K562 (cell line): ENCODE measurements around the gene S100A4.

Source experiments
- CREB1 ChIP-seq, 2 experiments: sonication (generic) in 1 of 2; formaldehyde crosslinking in 1 of 2; IDR thresholded peaks; 2 replicates each; pipeline versions ENCODE4 v1.6.1 to v1.8.0; 2012 to 2022; ENCODE audit warnings: inconsistent platforms in 1 of 2, mild to moderate bottlenecking in 1 of 2, missing genetic modification reagents in 1 of 2, moderate library complexity in 1 of 2
- KLF13 ChIP-seq: fragments of 450-650 bp; IDR thresholded peaks from 2 replicates; pipeline ENCODE4 v1.6.1; 2016; ENCODE audit warnings: missing genetic modification characterization, low read depth, mild to moderate bottlenecking, missing compliant biosample characterization, moderate library complexity, borderline replicate concordance
- NFIC ChIP-seq: fragments of 450-650 bp; IDR thresholded peaks from 2 replicates; pipeline ENCODE4 v1.6.1; 2017; ENCODE audit warnings: mild to moderate bottlenecking, inconsistent platforms
- PHTF2 ChIP-seq: fragments of 250-450 bp; sonication (Bioruptor Pico); IDR thresholded peaks from 2 replicates; pipeline ENCODE4 v1.5.0; 2021; ENCODE audit warnings: mild to moderate bottlenecking
- POLR2A ChIP-seq: fragments of 450-650 bp; conservative IDR thresholded peaks from 2 replicates; pipeline ENCODE4 v1.6.1; 2016
- PRPF4 ChIP-seq: fragments of 200-400 bp; formaldehyde crosslinking; IDR thresholded peaks from one replicate; pipeline ENCODE4 v1.6.1; 2017; ENCODE audit warnings: low read length, low read depth, mild to moderate bottlenecking; ENCODE audit not compliant: insufficient read depth, poor library complexity, severe bottlenecking
- SETDB1 ChIP-seq: IDR thresholded peaks from one replicate; pipeline ENCODE4 v1.6.1; 2012; ENCODE audit warnings: low read length, control low read depth, inconsistent platforms
- TARDBP ChIP-seq: fragments of 450-650 bp; IDR thresholded peaks from 2 replicates; pipeline ENCODE4 v1.6.1; 2016
- YY1 ChIP-seq, 3 experiments: IDR thresholded peaks; 2 replicates each; pipeline ENCODE4 v1.6.1; 2011; ENCODE audit warnings: low read length in 2 of 3, mild to moderate bottlenecking in 2 of 3, moderate library complexity in 2 of 3, borderline replicate concordance in 1 of 3, control low read depth in 1 of 3, low read depth in 1 of 3; ENCODE audit not compliant: insufficient read depth in 3 of 3, insufficient replicate concordance in 2 of 3, control insufficient read depth in 1 of 3, insufficient read length in 1 of 3; ENCODE audit errors: extremely low read depth in 1 of 3
- ZBED1 ChIP-seq: IDR thresholded peaks from 2 replicates; pipeline ENCODE4 v1.6.1; 2014
- ZFP1 ChIP-seq: fragments of 450-650 bp; formaldehyde crosslinking; IDR thresholded peaks from 2 replicates; pipeline ENCODE4 v1.4.0; 2020; ENCODE audit warnings: mild to moderate bottlenecking, mixed read lengths
- ZNF584 ChIP-seq: fragments of 200-800 bp; sonication (Bioruptor generic); IDR thresholded peaks from 2 replicates; pipeline ENCODE4 v1.6.1; 2016; ENCODE audit warnings: low read depth, mild to moderate bottlenecking, missing genetic modification characterization, missing compliant biosample characterization
- TF ChIP-seq, protein P1 (sequence below), 3 experiments: IDR thresholded peaks in 2 of 3; conservative IDR thresholded peaks in 1 of 3; 2 replicates each; pipeline ENCODE4 v1.5.1; 2011 to 2012; ENCODE audit warnings: low read length in 3 of 3, mild to moderate bottlenecking in 3 of 3, control low read depth in 2 of 3, improper control_type of control experiment in 1 of 3, inconsistent platforms in 1 of 3, low read depth in 1 of 3, mixed read lengths in 1 of 3, moderate library complexity in 1 of 3; ENCODE audit not compliant: insufficient read depth in 2 of 3
- TF ChIP-seq, protein P2 (sequence below): sonication (generic); formaldehyde crosslinking; IDR thresholded peaks from 2 replicates; pipeline ENCODE4 v1.8.0; 2022; ENCODE audit warnings: mild to moderate bottlenecking, low read depth, missing genetic modification reagents

DNA sequence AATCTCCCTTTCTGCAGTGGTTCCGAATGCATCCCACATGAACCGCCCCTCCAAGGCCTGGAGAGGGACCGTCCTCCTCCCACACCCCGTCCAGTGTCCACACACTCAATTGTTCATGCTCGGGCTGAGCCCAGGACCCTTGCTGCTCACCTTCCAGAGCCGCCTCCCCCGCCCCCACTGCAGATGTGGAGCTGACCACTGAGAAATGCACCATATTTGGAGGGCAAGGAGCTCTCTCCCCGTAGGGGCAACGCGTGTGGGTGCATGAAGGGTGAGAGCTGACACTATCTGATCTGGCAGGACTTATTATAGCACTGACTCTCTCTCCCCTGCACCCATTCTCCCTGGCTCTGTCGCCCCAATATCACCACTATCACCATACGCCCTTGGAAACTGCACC lies 7.5 kb upstream of the S100A4 start:
- TF ChIP-seq POLR2A = no peak
- no peak for TF ChIP-seq KLF13 (tag)
- TF ChIP-seq, protein P1, sequence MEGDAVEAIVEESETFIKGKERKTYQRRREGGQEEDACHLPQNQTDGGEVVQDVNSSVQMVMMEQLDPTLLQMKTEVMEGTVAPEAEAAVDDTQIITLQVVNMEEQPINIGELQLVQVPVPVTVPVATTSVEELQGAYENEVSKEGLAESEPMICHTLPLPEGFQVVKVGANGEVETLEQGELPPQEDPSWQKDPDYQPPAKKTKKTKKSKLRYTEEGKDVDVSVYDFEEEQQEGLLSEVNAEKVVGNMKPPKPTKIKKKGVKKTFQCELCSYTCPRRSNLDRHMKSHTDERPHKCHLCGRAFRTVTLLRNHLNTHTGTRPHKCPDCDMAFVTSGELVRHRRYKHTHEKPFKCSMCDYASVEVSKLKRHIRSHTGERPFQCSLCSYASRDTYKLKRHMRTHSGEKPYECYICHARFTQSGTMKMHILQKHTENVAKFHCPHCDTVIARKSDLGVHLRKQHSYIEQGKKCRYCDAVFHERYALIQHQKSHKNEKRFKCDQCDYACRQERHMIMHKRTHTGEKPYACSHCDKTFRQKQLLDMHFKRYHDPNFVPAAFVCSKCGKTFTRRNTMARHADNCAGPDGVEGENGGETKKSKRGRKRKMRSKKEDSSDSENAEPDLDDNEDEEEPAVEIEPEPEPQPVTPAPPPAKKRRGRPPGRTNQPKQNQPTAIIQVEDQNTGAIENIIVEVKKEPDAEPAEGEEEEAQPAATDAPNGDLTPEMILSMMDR (IDR thresholded peaks at IDR 0.05 in 2 of 3, conservative IDR thresholded peaks at IDR 0.05 in 1 of 3; ENCODE audit: insufficient read depth in 2 of 3, low read depth in 1 of 3, low read length in 3 of 3) = no peak
- no peak for TF ChIP-seq ZBED1
- no peak for TF ChIP-seq TARDBP
- no peak for TF ChIP-seq CREB1 (IDR thresholded peaks at IDR 0.05)
- no peak for TF ChIP-seq CREB1 (CRISPR knock-in tag; IDR thresholded peaks at IDR 0.05)
- no peak for TF ChIP-seq YY1 (IDR thresholded peaks at IDR 0.05; ENCODE audit: borderline replicate concordance in 1 of 3, control insufficient read depth in 1 of 3, extremely low read depth in 1 of 3, insufficient read depth in 3 of 3, insufficient read length in 1 of 3, insufficient replicate concordance in 2 of 3, low read depth in 1 of 3, low read length in 2 of 3)
- TF ChIP-seq ZNF584 (CRISPR knock-in tag) = no peak
- TF ChIP-seq PHTF2 (CRISPR knock-in tag) = no peak
- TF ChIP-seq PRPF4 = no peak
- TF ChIP-seq NFIC = no peak
- no peak for TF ChIP-seq ZFP1
- TF ChIP-seq, protein P2, sequence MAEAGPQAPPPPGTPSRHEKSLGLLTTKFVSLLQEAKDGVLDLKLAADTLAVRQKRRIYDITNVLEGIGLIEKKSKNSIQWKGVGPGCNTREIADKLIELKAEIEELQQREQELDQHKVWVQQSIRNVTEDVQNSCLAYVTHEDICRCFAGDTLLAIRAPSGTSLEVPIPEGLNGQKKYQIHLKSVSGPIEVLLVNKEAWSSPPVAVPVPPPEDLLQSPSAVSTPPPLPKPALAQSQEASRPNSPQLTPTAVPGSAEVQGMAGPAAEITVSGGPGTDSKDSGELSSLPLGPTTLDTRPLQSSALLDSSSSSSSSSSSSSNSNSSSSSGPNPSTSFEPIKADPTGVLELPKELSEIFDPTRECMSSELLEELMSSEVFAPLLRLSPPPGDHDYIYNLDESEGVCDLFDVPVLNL (CRISPR knock-in tag) = no peak
- TF ChIP-seq SETDB1 = no peak
